K562 (cell line): ENCODE results near the gene TUBB1. TPM values are rescaled to one million over a fixed set of nuclear protein-coding genes. Genes with fewer than 3 reads are reported as not detected.

ENCODE experiments used
- BCL6 ChIP-seq: fragments of 250-450 bp; sonication (Bioruptor Pico); IDR thresholded peaks from 2 replicates; pipeline ENCODE4 v1.4.0; 2020
- CREM ChIP-seq: IDR thresholded peaks from 2 replicates; pipeline ENCODE4 v1.6.1; 2014; ENCODE audit warnings: antibody characterized with exemption, low read depth
- EZH2 ChIP-seq: IDR thresholded peaks from 2 replicates; pipeline ENCODE4 v1.6.1; 2012; ENCODE audit warnings: low read depth, mild to moderate bottlenecking, inconsistent platforms, low read length, borderline replicate concordance
- HDAC3 ChIP-seq: fragments of 450-650 bp; IDR thresholded peaks from 2 replicates; pipeline ENCODE4 v1.6.1; 2018; ENCODE audit warnings: borderline replicate concordance, mild to moderate bottlenecking, moderate library complexity; ENCODE audit not compliant: partially characterized antibody
- JUND ChIP-seq, 2 experiments: IDR thresholded peaks; 2 replicates in 1 of 2; 3 replicates in 1 of 2; pipeline ENCODE4 v1.6.1; 2011; ENCODE audit warnings: borderline replicate concordance in 2 of 2, low read depth in 2 of 2, low read length in 2 of 2, improper control_type of control experiment in 1 of 2, missing biosample characterization in 1 of 2, missing genetic modification characterization in 1 of 2, missing genetic modification reagents in 1 of 2
- LEF1 ChIP-seq: fragments of 450-650 bp; IDR thresholded peaks from 2 replicates; pipeline ENCODE4 v1.6.1; 2016; ENCODE audit warnings: mild to moderate bottlenecking
- NCOA1 ChIP-seq: fragments of 450-650 bp; IDR thresholded peaks from 2 replicates; pipeline ENCODE4 v1.6.1; 2016; ENCODE audit warnings: low read depth
- NFATC3 ChIP-seq: fragments of 450-650 bp; IDR thresholded peaks from 2 replicates; pipeline ENCODE4 v1.6.1; 2017; ENCODE audit warnings: mild to moderate bottlenecking
- RBM39 ChIP-seq: fragments of 200-400 bp; formaldehyde crosslinking; optimal IDR thresholded peaks from 2 replicates; pipeline ENCODE3; 2018; ENCODE audit warnings: low read depth, low read length
- RUNX1 ChIP-seq: sonication (generic); IDR thresholded peaks from 2 replicates; pipeline ENCODE4 v1.6.1; 2016; ENCODE audit warnings: antibody characterized with exemption, low read depth
- SMAD1 ChIP-seq: fragments of 150-350 bp; IDR thresholded peaks from 2 replicates; pipeline ENCODE4 v1.6.1; 2014; ENCODE audit warnings: low read length, low read depth; ENCODE audit not compliant: partially characterized antibody
- ZSCAN32 ChIP-seq: fragments of 450-650 bp; formaldehyde crosslinking; IDR thresholded peaks from 2 replicates; pipeline ENCODE4 v1.4.0; 2020; ENCODE audit warnings: mild to moderate bottlenecking, moderate library complexity
- polyA plus RNA-seq, 8 experiments: library from polyadenylated mRNA; depleted of rRNA in 4 of 8; stranded (reverse) in 5 of 8; unstranded in 3 of 8; fragments of >200 nt; fragmentation: Nextera tagmentation in 2 of 8; fragmentation: Illumina TruSeq in 1 of 8; extraction: Ambion mirVana in 2 of 8; extraction: Trizol in 1 of 8; gene quantifications; 2 replicates each; pipeline versions ENCODE4 v1.2.1 to v1.2.3, GENCODE V29; 2011 to 2014; ENCODE audit warnings: inconsistent platforms in 1 of 8, missing spikeins in 1 of 8
- total RNA-seq, 7 experiments: library from RNA; depleted of rRNA in 6 of 7; stranded (reverse); fragments of >200 nt in 6 of 7; fragmentation: Illumina TruSeq in 2 of 7; extraction: Trizol in 2 of 7; gene quantifications; 2 replicates each; pipeline versions ENCODE4 v1.2.1 to v1.2.3, GENCODE V29; 2011 to 2021; ENCODE audit warnings: low replicate concordance in 1 of 7
- TF ChIP-seq, protein P1 (sequence below): fragments of 450-650 bp; formaldehyde crosslinking; IDR thresholded peaks from 2 replicates; pipeline ENCODE4 v1.4.0; 2022; ENCODE audit warnings: missing genetic modification characterization
- TF ChIP-seq, protein P2 (sequence below): sonication (generic); formaldehyde crosslinking; IDR thresholded peaks from 2 replicates; pipeline ENCODE4 v1.8.0; 2022; ENCODE audit warnings: missing genetic modification reagents, mild to moderate bottlenecking, moderate library complexity, borderline replicate concordance
- TF ChIP-seq, protein P3 (sequence below): sonication (generic); formaldehyde crosslinking; IDR thresholded peaks from 2 replicates; pipeline ENCODE4 v1.9.0; 2022; ENCODE audit warnings: mild to moderate bottlenecking, missing genetic modification reagents
- TF ChIP-seq, protein P4 (sequence below): IDR thresholded peaks from 2 replicates; pipeline ENCODE4 v1.6.1; 2012; ENCODE audit warnings: low read depth, low read length, improper control_type of control experiment, borderline replicate concordance
- TF ChIP-seq, protein P5 (sequence below): sonication (generic); formaldehyde crosslinking; IDR thresholded peaks from 2 replicates; pipeline ENCODE4 v1.8.0; 2023; ENCODE audit warnings: missing genetic modification reagents, mild to moderate bottlenecking, borderline replicate concordance

Gene TUBB1
- total and polyA plus RNA-seq, 9 of the 15 experiments (the other 6 are each of a cell fraction or from before 2014, with no cell fraction given): 1.5 to 3.9 (median 2.4) TPM

DNA sequence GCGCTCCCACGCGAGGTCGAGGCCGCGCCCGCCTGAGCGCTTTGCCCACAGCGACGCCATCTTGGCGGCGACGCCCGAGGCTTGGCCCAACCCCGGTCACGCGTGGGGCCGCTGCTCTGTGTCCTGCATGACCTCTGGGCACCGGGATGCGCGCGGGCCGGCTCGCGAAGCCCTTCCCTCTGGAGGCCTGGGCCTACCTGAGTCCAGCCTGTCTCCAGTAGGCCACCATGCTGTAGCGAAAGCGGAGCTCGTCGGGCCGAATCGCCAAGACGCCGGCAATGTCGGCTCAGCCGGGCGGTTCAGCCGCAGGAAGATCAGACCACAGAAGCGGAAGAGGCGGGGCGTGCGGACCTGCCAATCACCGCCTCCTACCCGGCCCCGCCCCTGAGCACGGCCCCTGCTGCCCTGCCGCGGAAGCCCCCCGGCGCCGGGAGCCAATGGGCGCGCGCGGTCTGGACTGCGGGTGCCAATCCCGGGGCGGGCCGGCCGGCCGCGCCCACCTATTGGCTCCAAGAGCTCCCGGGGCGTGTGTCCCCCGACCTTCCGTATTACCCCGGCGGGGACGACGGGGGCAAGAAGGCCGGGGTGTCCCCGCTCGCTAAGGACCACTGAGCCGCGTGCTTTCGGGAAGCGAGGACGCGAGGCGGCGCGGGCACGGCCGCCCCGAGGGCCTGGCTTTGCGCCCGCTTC, 12.9 kb downstream of the TUBB1 start, which contains the start of gene ATP5F1E (continued):
- TF ChIP-seq, protein P1, sequence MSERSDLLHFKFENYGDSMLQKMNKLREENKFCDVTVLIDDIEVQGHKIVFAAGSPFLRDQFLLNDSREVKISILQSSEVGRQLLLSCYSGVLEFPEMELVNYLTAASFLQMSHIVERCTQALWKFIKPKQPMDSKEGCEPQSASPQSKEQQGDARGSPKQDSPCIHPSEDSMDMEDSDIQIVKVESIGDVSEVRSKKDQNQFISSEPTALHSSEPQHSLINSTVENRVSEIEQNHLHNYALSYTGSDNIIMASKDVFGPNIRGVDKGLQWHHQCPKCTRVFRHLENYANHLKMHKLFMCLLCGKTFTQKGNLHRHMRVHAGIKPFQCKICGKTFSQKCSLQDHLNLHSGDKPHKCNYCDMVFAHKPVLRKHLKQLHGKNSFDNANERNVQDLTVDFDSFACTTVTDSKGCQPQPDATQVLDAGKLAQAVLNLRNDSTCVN (CRISPR knock-in tag): peak; percentile 89; the same call in 1 of the 2 replicates
- TF ChIP-seq NCOA1 (no peak), ZSCAN32 (CRISPR knock-in tag) (peak; percentile 82), BCL6 (peak; percentile 97), NFATC3 (no peak), RUNX1 (no peak; the same call in 1 of the 2 replicates), EZH2 (no peak), RBM39 (no peak), LEF1 (no peak), JUND (IDR thresholded peaks at IDR 0.05; ENCODE audit: borderline replicate concordance, low read depth, low read length) (no peak), JUND (tag; IDR thresholded peaks at IDR 0.05; ENCODE audit: borderline replicate concordance, low read depth, low read length) (peak; percentile 54; the same call in 1 of the 3 replicates), CREM (peak; percentile 42; the same call in 1 of the 2 replicates), HDAC3 (no peak), SMAD1 (no peak)
- TF ChIP-seq, protein P2, sequence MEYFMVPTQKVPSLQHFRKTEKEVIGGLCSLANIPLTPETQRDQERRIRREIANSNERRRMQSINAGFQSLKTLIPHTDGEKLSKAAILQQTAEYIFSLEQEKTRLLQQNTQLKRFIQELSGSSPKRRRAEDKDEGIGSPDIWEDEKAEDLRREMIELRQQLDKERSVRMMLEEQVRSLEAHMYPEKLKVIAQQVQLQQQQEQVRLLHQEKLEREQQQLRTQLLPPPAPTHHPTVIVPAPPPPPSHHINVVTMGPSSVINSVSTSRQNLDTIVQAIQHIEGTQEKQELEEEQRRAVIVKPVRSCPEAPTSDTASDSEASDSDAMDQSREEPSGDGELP (CRISPR knock-in tag): peak; percentile 84
- TF ChIP-seq, protein P3, sequence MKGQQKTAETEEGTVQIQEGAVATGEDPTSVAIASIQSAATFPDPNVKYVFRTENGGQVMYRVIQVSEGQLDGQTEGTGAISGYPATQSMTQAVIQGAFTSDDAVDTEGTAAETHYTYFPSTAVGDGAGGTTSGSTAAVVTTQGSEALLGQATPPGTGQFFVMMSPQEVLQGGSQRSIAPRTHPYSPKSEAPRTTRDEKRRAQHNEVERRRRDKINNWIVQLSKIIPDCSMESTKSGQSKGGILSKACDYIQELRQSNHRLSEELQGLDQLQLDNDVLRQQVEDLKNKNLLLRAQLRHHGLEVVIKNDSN (CRISPR knock-in tag): peak; percentile 25; the same call in 1 of the 2 replicates
- TF ChIP-seq, protein P4, sequence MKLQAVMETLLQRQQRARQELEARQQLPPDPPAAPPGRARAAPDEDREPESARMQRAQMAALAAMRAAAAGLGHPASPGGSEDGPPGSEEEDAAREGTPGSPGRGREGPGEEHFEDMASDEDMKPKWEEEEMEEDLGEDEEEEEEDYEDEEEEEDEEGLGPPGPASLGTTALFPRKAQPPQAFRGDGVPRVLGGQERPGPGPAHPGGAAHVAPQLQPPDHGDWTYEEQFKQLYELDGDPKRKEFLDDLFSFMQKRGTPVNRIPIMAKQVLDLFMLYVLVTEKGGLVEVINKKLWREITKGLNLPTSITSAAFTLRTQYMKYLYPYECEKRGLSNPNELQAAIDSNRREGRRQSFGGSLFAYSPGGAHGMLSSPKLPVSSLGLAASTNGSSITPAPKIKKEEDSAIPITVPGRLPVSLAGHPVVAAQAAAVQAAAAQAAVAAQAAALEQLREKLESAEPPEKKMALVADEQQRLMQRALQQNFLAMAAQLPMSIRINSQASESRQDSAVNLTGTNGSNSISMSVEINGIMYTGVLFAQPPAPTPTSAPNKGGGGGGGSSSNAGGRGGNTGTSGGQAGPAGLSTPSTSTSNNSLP: no peak
- TF ChIP-seq, protein P5, sequence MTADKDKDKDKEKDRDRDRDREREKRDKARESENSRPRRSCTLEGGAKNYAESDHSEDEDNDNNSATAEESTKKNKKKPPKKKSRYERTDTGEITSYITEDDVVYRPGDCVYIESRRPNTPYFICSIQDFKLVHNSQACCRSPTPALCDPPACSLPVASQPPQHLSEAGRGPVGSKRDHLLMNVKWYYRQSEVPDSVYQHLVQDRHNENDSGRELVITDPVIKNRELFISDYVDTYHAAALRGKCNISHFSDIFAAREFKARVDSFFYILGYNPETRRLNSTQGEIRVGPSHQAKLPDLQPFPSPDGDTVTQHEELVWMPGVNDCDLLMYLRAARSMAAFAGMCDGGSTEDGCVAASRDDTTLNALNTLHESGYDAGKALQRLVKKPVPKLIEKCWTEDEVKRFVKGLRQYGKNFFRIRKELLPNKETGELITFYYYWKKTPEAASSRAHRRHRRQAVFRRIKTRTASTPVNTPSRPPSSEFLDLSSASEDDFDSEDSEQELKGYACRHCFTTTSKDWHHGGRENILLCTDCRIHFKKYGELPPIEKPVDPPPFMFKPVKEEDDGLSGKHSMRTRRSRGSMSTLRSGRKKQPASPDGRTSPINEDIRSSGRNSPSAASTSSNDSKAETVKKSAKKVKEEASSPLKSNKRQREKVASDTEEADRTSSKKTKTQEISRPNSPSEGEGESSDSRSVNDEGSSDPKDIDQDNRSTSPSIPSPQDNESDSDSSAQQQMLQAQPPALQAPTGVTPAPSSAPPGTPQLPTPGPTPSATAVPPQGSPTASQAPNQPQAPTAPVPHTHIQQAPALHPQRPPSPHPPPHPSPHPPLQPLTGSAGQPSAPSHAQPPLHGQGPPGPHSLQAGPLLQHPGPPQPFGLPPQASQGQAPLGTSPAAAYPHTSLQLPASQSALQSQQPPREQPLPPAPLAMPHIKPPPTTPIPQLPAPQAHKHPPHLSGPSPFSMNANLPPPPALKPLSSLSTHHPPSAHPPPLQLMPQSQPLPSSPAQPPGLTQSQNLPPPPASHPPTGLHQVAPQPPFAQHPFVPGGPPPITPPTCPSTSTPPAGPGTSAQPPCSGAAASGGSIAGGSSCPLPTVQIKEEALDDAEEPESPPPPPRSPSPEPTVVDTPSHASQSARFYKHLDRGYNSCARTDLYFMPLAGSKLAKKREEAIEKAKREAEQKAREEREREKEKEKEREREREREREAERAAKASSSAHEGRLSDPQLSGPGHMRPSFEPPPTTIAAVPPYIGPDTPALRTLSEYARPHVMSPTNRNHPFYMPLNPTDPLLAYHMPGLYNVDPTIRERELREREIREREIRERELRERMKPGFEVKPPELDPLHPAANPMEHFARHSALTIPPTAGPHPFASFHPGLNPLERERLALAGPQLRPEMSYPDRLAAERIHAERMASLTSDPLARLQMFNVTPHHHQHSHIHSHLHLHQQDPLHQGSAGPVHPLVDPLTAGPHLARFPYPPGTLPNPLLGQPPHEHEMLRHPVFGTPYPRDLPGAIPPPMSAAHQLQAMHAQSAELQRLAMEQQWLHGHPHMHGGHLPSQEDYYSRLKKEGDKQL (CRISPR knock-in tag): 0 out of 2 replicates have a peak, but pooled peaks have one; percentile 52
